HepG2 (cell line): ENCODE measurements around the gene DNAJA2.

Experiments used
- CBX2 ChIP-seq, 2 experiments: fragments of 200-600 bp in 1 of 2; sonication (generic); formaldehyde crosslinking in 1 of 2; IDR thresholded peaks; 2 replicates each; pipeline versions ENCODE4 v1.7.0 to v1.8.1; 2018 to 2022; ENCODE audit warnings: low read depth in 2 of 2, low read length in 1 of 2, mild to moderate bottlenecking in 1 of 2, missing genetic modification reagents in 1 of 2
- CBX5 ChIP-seq: sonication (generic); formaldehyde crosslinking; IDR thresholded peaks from 2 replicates; pipeline ENCODE4 v1.4.0; 2020; ENCODE audit warnings: missing genetic modification reagents, borderline replicate concordance
- GABPB1 ChIP-seq: IDR thresholded peaks from 2 replicates; pipeline ENCODE4 v1.6.1; 2016; ENCODE audit warnings: mild to moderate bottlenecking, missing genetic modification reagents, moderate library complexity, missing compliant biosample characterization
- HMG20A ChIP-seq: IDR thresholded peaks from 2 replicates; pipeline ENCODE4 v1.6.1; 2016; ENCODE audit warnings: borderline replicate concordance
- MXI1 ChIP-seq: IDR thresholded peaks from 3 replicates; pipeline ENCODE4 v1.6.1; 2012; ENCODE audit warnings: low read depth, low read length, inconsistent platforms, borderline replicate concordance
- POLR2A ChIP-seq, 2 experiments: IDR thresholded peaks; 2 replicates each; pipeline ENCODE4 v1.6.1; 2011; ENCODE audit warnings: low read depth in 2 of 2, low read length in 2 of 2, mild to moderate bottlenecking in 1 of 2, moderate library complexity in 1 of 2; ENCODE audit not compliant: insufficient read depth in 1 of 2
- RFX5 ChIP-seq: IDR thresholded peaks from 2 replicates; pipeline ENCODE4 v1.6.1; 2011; ENCODE audit warnings: low read depth, low read length, improper control_type of control experiment
- SMC3 ChIP-seq: IDR thresholded peaks from 2 replicates; pipeline ENCODE4 v1.6.1; 2011; ENCODE audit warnings: low read length, improper control_type of control experiment
- SNRNP70 ChIP-seq: fragments of 200-400 bp; formaldehyde crosslinking; IDR thresholded peaks from 2 replicates; pipeline ENCODE4 v1.6.1; 2017; ENCODE audit warnings: mild to moderate bottlenecking, low read depth, low read length, moderate library complexity
- ZNF460 ChIP-seq: sonication (generic); formaldehyde crosslinking; IDR thresholded peaks from 2 replicates; pipeline ENCODE4 v1.5.1; 2020; ENCODE audit warnings: missing genetic modification reagents, mild to moderate bottlenecking, borderline replicate concordance
- ZNF609 ChIP-seq: sonication (generic); formaldehyde crosslinking; IDR thresholded peaks from 2 replicates; pipeline ENCODE4 v1.4.0; 2020; ENCODE audit warnings: mild to moderate bottlenecking, missing genetic modification reagents, borderline replicate concordance
- ZNF619 ChIP-seq: sonication (generic); formaldehyde crosslinking; IDR thresholded peaks from 2 replicates; pipeline ENCODE4 v1.4.0; 2020; ENCODE audit warnings: mild to moderate bottlenecking, missing genetic modification reagents
- ZSCAN20 ChIP-seq: sonication (generic); formaldehyde crosslinking; IDR thresholded peaks from 2 replicates; pipeline ENCODE4 v1.4.0; 2020; ENCODE audit warnings: missing genetic modification reagents, mild to moderate bottlenecking, borderline replicate concordance
- TF ChIP-seq, protein P1 (sequence below): sonication (generic); formaldehyde crosslinking; IDR thresholded peaks from 2 replicates; pipeline ENCODE4 v1.5.0; 2020; ENCODE audit warnings: mild to moderate bottlenecking, missing genetic modification reagents, moderate library complexity

DNA sequence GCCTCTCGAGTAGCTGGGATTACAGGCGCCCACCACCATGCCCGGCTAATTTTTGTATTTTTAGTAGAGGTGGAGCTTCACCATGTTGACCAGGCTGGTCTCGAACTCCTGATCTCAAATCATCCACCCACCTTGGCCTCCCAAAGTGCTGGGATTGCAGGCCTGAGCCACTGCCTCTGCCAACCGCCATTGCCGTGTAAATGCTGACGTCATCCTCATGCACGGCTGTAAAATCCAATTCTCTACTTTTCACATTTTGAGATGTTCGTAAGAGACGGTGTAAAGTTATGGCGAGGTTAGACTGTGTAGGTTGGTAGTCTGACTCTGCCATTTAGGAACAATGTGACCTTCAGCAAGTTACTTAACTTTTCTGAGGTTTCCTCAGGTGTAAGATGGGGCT lies 1.7 kb upstream of the DNAJA2 start:
- TF ChIP-seq SNRNP70 (no peak), ZNF609 (CRISPR knock-in tag) (no peak), HMG20A (CRISPR knock-in tag) (no peak), RFX5 (no peak), ZNF619 (CRISPR knock-in tag) (no peak), ZNF460 (no peak), ZSCAN20 (CRISPR knock-in tag) (no peak), SMC3 (no peak), POLR2A (IDR thresholded peaks at IDR 0.05; ENCODE audit: insufficient read depth in 1 of 2, low read depth in 2 of 2, low read length in 2 of 2) (no peak), GABPB1 (no peak), MXI1 (no peak), CBX2 (IDR thresholded peaks at IDR 0.05; ENCODE audit: low read depth, low read length) (no peak), CBX2 (CRISPR knock-in tag; IDR thresholded peaks at IDR 0.05; ENCODE audit: low read depth) (no peak), CBX5 (CRISPR knock-in tag) (no peak)
- TF ChIP-seq, protein P1, sequence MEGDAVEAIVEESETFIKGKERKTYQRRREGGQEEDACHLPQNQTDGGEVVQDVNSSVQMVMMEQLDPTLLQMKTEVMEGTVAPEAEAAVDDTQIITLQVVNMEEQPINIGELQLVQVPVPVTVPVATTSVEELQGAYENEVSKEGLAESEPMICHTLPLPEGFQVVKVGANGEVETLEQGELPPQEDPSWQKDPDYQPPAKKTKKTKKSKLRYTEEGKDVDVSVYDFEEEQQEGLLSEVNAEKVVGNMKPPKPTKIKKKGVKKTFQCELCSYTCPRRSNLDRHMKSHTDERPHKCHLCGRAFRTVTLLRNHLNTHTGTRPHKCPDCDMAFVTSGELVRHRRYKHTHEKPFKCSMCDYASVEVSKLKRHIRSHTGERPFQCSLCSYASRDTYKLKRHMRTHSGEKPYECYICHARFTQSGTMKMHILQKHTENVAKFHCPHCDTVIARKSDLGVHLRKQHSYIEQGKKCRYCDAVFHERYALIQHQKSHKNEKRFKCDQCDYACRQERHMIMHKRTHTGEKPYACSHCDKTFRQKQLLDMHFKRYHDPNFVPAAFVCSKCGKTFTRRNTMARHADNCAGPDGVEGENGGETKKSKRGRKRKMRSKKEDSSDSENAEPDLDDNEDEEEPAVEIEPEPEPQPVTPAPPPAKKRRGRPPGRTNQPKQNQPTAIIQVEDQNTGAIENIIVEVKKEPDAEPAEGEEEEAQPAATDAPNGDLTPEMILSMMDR (CRISPR knock-in tag) = no peak
